NCI-H774 (cell line): ENCODE measurements around the gene NDUFS6.
"Not testable (repeated sequence)": the region's sequence is repeated elsewhere in the genome, so short reads cannot be mapped to it uniquely, and the experiment has no call there.

ENCODE experiments used
- DNase-seq: peaks from one replicate; lab custom pipeline; 2025; lab: John Stamatoyannopoulos, UW

Gene NDUFS6

GRCh38 chr5:1798589-1798988 lies 2.6 kb upstream of the NDUFS6 start:
- not testable (repeated sequence) for DNase-seq

DNA sequence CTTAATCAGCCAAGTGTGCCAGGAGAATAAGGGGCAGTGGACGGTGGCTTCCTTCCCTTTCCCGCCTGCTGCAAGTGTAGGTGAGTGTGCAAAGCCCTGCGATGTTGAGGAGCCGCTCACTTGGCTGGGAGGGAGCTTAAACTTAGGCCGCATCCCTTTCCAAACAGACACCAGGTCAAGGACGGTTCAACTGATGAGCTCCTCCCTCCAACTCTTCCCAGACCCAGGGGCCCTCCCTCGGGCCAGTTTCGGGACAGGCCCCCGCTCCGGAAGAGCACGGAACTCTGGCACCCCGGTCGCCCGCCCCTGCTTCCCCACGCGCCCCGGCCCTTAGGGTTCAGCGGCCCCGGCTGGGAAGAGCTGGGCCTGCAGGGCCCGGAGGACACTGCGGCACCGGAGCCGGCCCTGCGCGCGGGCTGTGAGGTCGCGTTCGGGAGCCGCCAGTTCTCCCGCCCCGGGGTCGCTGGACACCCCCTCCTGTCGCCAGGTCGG lies 2.1 kb upstream of the NDUFS6 start:
- no peak for DNase-seq

- peak; percentile 98 for DNase-seq
Observed at GRCh38 chr5:1799602-1800471, 1.4 kb upstream of the NDUFS6 start, which contains the start of gene MRPL36. Gene MRPL36, minus strand, starts transcription at chr5:1799837. Its CDS starts 902 bp downstream, at chr5:1798935.

DNA sequence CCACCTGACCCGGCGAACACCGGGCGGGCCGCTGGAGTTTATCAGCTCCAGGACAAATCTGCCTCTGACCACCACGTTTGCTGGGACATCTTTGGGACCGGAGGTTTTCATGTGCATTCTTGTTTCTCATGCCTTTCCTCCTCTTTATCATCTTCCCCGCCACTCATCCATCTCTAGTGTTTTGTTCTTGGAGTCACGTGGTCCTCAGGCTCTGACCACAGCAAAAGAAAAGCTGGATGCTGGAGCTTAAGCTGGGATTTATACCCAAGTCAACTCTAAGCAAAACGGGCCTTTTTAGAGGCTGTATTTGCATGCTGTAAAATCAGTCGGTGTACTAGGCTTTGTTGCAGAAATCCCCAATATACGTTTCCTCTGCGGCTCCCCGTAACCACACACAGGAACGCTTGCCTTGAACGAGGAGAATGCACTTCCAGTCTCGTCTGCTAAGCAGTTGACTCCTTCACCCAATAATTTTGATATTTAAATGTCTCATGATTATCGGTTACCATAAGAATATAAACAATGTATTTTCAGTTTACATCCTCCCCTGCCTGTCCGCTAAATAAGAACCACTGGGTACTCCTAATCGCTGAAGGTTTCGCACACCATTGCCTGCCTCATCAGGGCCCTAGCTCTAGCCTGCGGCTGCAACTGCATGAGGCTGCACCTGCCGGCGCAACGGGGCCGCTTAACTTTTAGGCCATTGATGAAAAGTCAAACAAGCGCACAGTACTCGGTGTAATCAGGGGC lies 560 bp upstream of the NDUFS6 start:
- peak; percentile 75 for DNase-seq

DNA sequence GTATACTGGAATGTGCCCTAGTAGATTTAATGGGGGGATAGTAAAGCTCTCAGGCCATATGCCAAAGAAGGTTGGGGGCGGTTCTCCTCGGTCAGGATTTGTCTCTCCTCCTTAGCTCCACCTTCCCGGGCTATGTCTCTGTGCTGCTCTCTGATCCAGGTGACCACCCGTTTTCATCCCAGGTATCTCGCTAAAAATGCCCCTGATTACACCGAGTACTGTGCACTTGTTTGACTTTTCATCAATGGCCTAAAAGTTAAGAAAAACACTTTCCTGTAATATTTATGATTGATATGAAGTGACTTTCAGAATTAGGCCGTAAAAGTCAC lies 724 bp downstream of the NDUFS6 start:
- no peak for DNase-seq

- no peak for DNase-seq
Observed at GRCh38 chr5:1803192-1803591, 2.0 kb downstream of the NDUFS6 start.

- no peak for DNase-seq
Observed at GRCh38 chr5:1804001-1804690, 2.9 kb downstream of the NDUFS6 start.

DNA sequence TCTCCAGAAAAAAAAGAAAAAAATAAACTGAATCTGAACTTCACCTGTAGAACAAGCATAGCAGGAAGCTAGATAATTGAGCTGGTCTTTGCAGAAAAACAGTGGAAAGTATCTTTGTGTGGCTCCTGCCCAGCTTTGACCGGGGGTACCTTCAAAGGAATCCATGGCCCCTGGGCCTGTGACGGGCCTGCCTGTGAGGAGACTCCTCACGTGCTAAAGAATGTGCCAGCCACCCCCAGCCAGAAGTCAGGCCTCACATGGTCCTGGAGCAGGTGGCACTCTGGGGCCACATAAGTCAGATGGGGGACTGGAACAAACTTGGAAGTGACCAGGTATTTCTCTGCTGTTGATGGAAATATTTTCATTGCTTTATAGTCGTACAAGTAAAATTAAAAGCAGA lies 4.1 kb downstream of the NDUFS6 start:
- no peak for DNase-seq

DNA sequence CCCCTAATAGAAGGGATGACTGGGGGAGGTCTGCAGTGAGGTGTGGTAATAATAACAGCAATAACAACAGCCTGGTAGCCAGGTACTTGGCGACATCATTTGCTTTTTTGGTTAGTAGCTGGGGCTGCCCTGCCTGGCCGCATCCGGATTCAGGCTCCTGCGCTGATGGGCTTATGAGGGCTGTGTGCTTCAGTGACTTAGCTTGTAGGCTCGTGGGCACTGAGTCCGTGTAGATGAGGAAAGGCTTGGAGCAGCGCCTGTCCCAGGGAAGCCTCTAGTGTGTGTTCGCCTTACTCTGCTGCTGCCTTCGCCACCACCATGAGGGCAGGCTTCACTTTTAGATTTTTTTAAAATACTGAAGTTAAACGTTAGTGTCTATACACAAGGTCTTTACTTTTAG lies 4.5 kb downstream of the NDUFS6 start:
- no peak for DNase-seq

- DNase-seq = no peak
Observed at GRCh38 chr5:1806199-1806598, 5.0 kb downstream of the NDUFS6 start.

DNA sequence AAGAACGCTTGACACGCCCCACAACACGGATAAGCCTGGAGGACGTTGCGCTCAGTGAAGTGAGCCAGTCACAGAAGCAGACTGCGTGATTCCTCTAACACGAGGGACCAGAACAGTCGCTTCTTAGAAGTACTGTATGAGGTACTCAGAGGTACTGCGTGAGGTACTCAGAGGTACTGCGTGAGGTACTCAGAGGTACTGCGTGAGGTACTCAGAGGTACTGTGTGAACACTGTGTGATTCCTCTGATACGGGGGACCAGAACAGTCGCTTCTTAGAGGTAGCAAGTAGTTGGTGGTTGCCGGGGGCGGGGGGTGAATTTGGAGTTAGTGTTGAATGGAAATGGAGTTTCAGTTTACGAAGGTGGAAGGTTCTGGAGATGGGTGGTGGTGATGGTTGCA lies 5.8 kb downstream of the NDUFS6 start:
- no peak for DNase-seq

GRCh38 chr5:1807451-1808185 lies 6.4 kb downstream of the NDUFS6 start:
- no peak for DNase-seq

GRCh38 chr5:1808439-1808838 lies 7.2 kb downstream of the NDUFS6 start:
- no peak for DNase-seq

- DNase-seq = no peak
Observed at GRCh38 chr5:1809416-1810035, 8.3 kb downstream of the NDUFS6 start.

- no peak for DNase-seq
Observed at GRCh38 chr5:1810581-1811101, 9.4 kb downstream of the NDUFS6 start.

DNA sequence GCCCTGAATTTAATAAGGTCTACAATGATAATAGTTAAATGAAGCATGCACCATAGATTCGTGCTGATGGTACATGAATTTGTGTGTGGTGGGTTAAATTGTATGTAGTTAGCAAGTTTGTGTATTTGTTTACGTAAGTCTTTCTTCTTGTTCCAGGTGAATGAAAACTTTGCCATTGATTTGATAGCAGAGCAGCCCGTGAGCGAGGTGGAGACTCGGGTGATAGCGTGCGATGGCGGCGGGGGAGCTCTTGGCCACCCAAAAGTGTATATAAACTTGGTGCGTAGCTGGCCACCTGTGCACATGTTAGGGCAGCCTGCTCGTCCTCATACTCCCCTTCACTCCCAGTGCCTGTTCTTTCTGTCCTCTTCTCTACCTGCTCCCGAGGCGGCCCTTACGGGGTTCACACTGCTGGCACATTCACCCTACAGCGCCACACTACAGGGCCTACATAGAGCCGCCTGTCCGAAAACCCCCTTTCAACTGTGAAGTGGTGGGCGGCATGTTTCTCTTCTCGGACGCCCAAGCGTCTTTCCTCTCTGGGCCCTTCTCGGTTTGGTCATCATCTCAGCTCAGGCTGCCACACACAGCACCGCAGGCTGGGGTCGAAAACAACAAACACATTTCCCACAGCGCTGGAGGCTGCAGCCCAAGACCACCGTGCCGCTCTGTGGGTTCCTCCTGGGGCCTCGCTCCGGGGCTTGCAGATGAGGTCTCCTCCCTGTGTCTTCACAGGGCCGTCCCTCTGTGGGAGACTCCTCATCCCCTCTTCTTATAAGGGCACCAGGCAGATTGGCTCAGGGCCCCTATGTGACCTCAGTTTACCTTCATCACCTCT lies 13.2 kb downstream of the NDUFS6 start:
- DNase-seq = no peak

- no peak for DNase-seq
Observed at GRCh38 chr5:1815071-1815786, 14.0 kb downstream of the NDUFS6 start.

GRCh38 chr5:1815881-1816292 lies 14.7 kb downstream of the NDUFS6 start:
- DNase-seq = no peak

DNA sequence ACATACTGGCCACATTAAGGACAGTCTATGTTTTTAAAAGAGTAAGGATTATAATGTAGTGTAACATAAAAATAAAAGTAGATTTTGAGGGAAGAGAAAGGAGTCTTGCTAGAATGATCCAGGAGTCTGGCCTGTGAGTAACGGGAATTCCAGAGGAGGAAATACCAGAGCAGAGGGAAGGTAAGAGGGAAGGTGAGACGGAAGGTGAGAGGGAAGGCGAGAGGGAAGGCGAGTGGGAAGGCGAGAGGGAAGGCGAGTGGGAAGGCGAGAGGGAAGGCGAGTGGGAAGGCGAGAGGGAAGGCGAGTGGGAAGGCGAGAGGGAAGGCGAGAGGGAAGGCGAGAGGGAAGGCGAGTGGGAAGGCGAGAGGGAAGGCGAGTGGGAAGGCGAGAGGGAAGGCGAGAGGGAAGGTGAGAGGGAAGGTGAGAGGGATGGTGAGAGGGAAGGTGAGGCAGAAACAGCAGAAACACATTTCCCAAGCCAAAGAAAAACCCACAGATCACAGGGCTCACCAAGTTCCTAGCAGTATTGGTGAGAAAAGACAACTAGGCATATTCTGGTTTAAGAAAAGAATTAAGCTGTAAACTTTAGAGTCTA lies 15.4 kb downstream of the NDUFS6 start:
- not testable (repeated sequence) for DNase-seq
